ENCODE measurements around the gene INHA.

DNA sequence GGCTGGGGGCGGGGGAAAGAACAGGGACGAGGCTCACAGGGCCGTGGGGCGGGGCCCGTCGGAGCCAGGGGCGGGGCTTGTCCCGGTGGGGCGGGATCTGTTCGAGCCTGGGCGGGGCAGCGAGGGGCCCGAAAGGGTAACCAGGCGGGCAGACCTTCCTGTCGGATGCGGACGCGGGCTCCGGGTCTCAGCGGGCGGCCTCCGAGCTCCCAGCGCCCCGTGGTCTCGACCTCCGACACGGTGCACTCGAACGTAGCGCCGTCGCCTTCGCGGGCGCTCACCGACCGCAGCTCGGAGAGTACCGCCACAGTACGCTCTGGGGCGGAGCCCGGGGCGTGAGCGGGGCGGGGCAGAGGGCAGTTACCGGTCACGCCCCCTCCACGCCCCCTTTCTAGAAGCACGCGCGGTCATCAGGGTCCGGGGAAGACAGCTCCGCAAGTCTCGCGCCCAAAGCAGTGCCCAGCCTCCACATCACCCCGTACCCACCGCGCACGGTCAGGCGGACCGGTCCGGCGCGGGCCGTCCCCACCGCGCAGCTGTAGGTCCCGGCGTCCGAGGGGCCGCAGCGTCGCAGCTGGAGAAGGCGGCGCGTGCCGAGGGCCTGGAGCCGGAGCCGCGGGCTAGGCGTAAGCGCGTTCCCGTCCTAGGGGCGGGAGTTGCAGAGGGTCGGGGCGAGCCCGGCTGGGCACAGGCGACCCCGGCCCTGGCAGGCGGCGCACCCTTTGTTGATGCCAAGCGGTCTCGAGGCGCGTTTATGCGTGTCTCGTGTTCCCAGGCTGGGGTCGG is 19.5 kb upstream of the INHA start:
- TF ChIP-seq, protein P1, sequence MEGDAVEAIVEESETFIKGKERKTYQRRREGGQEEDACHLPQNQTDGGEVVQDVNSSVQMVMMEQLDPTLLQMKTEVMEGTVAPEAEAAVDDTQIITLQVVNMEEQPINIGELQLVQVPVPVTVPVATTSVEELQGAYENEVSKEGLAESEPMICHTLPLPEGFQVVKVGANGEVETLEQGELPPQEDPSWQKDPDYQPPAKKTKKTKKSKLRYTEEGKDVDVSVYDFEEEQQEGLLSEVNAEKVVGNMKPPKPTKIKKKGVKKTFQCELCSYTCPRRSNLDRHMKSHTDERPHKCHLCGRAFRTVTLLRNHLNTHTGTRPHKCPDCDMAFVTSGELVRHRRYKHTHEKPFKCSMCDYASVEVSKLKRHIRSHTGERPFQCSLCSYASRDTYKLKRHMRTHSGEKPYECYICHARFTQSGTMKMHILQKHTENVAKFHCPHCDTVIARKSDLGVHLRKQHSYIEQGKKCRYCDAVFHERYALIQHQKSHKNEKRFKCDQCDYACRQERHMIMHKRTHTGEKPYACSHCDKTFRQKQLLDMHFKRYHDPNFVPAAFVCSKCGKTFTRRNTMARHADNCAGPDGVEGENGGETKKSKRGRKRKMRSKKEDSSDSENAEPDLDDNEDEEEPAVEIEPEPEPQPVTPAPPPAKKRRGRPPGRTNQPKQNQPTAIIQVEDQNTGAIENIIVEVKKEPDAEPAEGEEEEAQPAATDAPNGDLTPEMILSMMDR (IDR thresholded peaks at IDR 0.05) = no peak
- TF ChIP-seq EZH2 (IDR thresholded peaks at IDR 0.05; ENCODE audit: borderline replicate concordance, insufficient read depth, low read depth, low read length, poor library complexity, severe bottlenecking) = no peak

Measured in B cell (primary cell).